Activated T-cell treated with anti-CD3 and anti-CD28 coated beads for 1 hour (primary cell): ENCODE data around the gene TNS1.
"Not testable (repeated sequence)": the region's sequence is repeated elsewhere in the genome, so short reads cannot be mapped to it uniquely, and the experiment has no call there.

Experiments
- DNase-seq: peaks from one replicate; pipeline ENCODE4 v3.0.0-alpha.2; 2020; ENCODE audit warnings: low read depth

The TNS1 gene

GRCh38 chr2:217809736-217810135 lies 193.1 kb downstream of the TNS1 start:
- DNase-seq, result no peak

GRCh38 chr2:217808967-217809366 lies 193.8 kb downstream of the TNS1 start:
- DNase-seq, result not testable (repeated sequence)

- no peak for DNase-seq
Measured at GRCh38 chr2:217808326-217808725, 194.5 kb downstream of the TNS1 start.

- no peak for DNase-seq
Measured at GRCh38 chr2:217807753-217808152, 195.0 kb downstream of the TNS1 start.

- no peak for DNase-seq
Measured at GRCh38 chr2:217807025-217807424, 195.8 kb downstream of the TNS1 start.

- DNase-seq, result no peak
Measured at GRCh38 chr2:217806482-217806765, 196.4 kb downstream of the TNS1 start.

- DNase-seq, result no peak
Measured at GRCh38 chr2:217805668-217806481, 196.9 kb downstream of the TNS1 start.

- DNase-seq, result no peak
Measured at GRCh38 chr2:217804791-217805667, 197.8 kb downstream of the TNS1 start.

GRCh38 chr2:217804338-217804737 lies 198.5 kb downstream of the TNS1 start:
- DNase-seq, result no peak

GRCh38 chr2:217803653-217803960 lies 199.2 kb downstream of the TNS1 start:
- DNase-seq, result no peak

GRCh38 chr2:217802876-217803652 lies 199.7 kb downstream of the TNS1 start:
- DNase-seq, result no peak

GRCh38 chr2:217802266-217802665 lies 200.5 kb downstream of the TNS1 start:
- no peak for DNase-seq

- DNase-seq, result no peak
Measured at GRCh38 chr2:217801711-217802110, 201.1 kb downstream of the TNS1 start.

GRCh38 chr2:217801115-217801531 lies 201.7 kb downstream of the TNS1 start:
- no peak for DNase-seq

- no peak for DNase-seq
Measured at GRCh38 chr2:217800433-217801114, 202.2 kb downstream of the TNS1 start.

GRCh38 chr2:217799563-217800432 lies 203.0 kb downstream of the TNS1 start:
- no peak for DNase-seq

- no peak for DNase-seq
Measured at GRCh38 chr2:217798743-217799562, 203.8 kb downstream of the TNS1 start.

GRCh38 chr2:217798191-217798590 lies 204.6 kb downstream of the TNS1 start:
- DNase-seq, result no peak

- no peak for DNase-seq
Measured at GRCh38 chr2:217797661-217798069, 205.1 kb downstream of the TNS1 start.

- no peak for DNase-seq
Measured at GRCh38 chr2:217797165-217797564, 205.6 kb downstream of the TNS1 start.
